GM18520 (cell line): Measurements from ENCODE around the gene MAGI3.
"Not testable (repeated sequence)": the region's sequence is repeated elsewhere in the genome, so short reads cannot be mapped to it uniquely, and the experiment has no call there.

Source experiments
- ATAC-seq: cut with Tn5 transposase; IDR thresholded peaks from one replicate; pipeline ENCODE4 v1.9.1; 2021; ENCODE audit not compliant: unreplicated experiment

Gene MAGI3

DNA sequence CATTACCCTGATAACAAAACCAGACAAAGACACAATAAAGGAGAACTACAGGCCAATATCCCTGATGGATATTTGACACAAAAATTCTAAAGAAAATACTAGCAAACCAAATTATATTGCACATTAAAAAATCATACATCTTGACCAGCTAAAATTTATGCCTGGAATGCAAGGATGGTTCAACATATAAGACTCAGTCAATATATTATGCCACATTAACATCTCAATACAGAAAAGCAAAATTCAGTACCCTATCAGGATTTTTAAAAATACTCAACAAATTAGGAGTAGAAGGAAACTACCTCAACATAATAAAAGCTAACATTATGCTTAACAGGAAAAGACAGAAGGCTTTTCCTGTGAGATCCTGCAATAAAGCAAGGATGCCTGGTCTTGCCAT lies 177.1 kb downstream of the MAGI3 start:
- no peak for ATAC-seq

DNA sequence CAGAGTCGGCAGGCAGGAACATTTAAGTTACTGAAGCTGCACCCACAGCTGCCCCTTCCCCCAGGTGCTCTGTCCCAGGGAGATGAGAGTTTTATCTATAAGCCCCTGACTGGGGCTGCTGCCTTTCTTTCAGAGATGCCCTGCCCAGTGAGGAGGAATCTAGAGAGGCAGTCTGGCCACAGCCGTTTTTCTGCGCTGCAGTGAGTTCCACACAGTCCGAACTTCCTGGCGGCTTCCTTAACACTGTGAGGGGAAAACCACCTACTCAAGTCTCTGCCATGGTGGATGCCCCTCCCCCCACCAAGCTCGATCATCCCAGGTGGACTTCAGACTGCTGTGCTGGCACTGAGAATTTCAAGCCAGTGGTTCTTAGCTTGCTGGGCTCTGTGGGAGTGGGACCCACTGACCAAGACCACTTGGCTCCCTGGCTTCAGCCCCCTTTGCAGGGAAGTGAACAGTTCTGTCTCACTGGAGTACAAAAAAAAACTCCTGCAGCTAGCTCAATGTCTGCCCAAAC lies 185.5 kb downstream of the MAGI3 start:
- ATAC-seq: not testable (repeated sequence)

DNA sequence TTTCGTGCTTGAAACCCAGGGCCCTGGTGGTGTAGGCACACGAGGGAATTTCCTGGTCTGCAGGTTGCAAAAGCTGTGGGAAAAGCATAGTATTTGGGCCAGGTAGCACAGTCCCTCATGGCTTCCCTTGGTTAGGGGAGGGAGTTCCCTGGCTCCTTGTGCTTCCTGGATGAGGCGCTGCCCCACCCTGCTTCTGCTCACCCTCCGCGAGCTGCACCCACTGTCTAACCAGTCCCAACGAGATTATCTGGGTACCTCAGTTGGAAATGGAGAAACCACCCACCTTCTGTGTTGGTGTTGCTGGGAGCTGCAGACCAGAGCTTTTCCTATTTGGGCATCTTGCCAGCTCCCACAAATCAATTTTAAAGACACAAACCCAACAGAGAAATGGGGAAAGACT lies 186.0 kb downstream of the MAGI3 start:
- ATAC-seq: no peak

DNA sequence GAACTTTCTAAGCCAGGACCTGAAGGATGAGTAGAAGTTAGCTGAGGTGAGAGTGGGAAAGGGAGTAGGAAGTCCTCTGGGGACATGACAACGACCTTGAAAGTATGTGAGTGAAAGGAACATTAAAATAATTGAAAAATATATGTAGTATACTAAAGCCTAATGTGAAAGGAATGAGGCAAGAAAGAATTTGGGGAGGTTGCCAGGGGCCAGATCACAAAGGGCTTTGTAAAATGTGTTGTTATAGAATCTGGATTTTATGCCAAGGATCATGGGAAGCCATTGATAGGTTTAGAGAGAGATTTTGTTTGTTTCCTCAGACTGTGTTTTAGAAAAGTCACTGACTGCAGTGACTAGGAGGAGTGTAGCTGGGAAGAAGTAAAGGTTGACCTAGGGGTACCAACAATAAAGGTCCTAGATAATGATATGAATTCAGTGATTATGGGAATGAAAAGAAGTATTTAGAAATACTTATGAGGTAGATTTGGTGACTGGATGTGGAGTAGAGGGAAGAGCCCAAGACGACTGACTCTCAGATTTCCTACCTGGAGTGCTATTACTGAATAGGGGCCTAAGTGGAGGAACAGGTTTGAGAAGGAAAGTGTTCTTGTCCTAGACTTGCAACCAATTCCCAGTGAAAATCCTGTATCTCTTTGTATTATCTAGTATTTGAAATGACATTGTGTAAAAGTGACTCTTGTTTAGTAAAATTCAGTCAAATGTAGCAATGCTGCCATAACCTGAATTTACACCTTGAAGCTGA lies 189.1 kb downstream of the MAGI3 start:
- ATAC-seq: no peak

DNA sequence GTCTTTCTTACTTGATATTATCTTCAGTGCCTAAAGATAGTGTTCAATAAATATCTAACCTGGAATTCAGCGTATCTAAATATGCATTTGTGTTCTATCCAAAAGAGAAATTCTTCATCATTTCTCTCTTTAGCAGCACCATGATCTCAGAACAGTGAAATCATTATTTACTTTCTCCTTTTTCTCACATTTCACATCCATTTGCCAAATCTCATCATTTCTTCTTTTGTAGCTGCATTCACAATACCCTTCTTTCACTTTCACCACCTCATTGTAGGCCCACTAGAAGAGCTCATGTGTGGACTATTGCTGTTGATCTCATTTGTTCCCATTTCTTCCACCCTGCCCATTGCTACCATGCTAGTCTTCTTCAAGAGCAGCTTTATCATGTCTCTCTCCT lies 191.0 kb downstream of the MAGI3 start:
- ATAC-seq: no peak

DNA sequence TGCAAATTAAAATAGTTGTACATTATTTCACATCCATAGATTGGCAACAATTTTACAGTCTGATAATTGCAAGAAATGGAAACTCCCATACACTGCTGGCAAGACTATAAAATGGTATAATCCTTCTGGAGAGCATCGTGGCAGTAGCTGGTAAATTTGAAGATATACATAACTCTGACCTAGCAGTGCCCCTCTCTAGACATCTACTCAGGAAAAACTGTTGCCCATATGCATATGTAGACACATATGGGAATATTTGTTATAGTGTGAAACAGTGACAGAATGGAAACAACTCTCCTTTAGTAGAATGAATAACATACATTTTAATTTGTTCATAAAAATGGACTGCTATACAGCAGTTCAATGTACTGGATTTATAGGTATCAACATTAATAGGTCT lies 191.8 kb downstream of the MAGI3 start:
- no peak for ATAC-seq

DNA sequence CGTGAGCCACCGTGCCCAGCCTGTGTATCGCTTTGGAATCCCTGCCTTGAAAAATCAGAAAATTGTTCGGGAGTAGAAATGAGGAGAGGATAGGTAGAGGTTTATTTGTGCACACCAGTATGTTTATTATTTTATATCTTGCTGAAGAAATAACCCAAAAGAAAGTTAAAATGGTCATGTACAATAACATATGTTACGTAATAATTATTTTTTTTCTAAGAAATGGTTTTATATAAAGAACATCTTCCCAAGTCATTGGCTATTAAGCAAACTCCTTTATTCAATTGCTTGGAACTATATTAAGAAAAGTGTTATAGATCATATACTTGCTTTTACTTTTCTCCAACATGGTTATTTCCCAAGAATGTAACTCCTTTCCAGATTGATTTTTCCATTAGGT lies 197.2 kb downstream of the MAGI3 start:
- no peak for ATAC-seq

DNA sequence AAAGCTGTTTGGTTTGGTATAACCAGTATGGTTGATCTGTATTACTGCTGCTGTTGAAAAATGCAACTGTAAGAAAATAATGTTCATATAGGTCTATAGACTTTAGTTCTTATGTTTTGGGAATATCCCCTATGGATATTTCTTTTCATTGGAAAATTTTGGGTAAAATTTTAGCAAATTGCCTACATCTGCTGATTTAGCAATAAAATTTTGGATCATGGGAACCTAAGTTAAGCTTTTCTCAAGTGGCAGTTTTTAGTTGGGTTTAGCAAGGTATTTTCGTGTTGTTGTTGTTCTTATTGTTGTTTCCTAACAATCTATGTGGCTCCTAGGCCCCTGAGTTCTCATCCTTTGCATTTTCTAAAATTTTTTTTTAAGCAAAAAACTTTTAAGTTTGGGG lies 201.9 kb downstream of the MAGI3 start:
- ATAC-seq: no peak

DNA sequence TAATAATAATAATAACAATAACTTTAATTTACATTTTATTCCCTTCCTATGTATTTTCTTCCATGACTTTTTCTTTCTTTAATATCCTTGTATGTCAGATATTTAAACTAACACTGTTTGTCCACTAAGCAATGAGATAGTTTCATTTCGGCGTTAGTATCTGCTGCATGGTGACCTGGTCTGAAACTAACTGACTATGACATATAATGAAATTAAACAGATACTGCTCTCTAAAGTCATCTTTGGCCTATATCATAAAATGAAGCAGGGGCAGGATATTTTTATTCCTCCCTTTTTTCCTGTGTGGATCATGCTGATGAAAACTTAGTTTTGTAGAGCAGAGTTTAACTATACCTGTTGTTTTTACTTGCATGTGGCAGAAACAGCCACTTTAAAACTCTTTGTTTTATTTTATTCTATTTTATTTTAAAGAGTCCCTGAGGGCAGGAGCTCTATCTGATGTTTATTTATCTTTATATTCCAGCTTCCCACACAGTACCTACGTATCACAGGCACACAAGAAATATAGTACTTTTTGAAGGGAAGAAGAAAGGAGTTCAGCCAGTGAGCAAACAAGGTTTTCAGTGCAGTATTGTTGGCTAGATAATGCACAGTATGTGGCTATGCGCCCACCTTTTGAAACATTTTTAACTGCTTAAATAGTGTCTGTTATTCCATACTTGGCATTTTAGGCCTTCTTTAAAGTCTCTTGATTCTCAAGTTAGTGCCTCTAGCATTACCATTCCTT lies 203.4 kb downstream of the MAGI3 start:
- ATAC-seq: no peak

DNA sequence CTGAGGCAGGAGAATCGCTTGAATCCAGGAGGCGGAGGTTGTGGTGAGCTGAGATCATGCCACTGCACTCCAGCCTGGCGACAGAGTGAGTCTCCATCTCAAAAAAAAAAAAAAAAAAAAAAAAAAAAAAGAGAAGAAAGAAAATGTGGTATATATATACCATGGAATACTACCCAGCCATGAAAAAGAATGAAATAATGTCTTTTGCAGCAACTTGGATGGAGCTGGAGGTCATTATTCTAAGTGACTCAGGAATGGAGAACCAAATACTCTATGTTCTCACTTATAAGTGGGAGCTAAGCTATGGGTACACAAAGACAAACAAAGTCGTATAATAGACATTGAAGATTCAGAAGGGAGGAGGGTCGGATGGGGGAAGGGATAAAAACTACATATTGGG lies 214.2 kb downstream of the MAGI3 start:
- not testable (repeated sequence) for ATAC-seq

DNA sequence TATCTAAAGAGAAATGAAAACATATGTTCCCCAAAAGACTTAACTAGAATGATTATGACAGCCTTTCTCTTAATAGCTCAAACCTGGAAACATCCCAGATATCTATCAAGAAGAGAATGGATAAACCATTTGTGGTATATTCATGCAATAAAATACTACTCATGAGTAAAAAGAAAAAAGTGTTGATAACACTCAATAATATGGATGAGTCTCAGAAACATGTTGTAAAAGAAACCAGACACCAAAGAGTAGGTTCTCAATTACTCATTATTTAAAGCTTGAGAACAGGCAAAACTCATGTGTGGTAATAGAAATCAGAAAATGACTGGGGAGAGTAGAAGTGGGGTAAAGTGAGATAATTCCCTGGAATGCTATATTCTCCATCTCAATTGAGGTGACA lies 214.8 kb downstream of the MAGI3 start:
- ATAC-seq: no peak

DNA sequence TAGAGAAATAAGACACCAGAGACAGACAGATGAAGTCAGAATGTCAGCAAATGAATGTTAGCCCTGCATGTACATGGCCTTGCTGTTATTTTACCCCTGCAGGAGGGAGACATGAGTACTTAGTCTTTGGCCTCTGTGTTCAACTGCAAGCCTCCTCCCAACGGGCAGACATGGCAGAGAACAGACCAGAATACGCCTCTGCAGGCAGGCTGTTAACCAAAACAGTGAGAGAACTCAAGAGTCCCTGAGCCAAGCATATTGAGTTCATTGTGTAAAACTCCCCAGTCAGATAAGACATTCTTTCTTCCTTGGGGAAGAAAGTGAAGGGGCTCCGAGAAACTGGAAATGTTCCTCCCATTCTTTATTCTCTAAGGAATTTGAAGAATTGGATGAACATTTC lies 218.1 kb downstream of the MAGI3 start:
- no peak for ATAC-seq

DNA sequence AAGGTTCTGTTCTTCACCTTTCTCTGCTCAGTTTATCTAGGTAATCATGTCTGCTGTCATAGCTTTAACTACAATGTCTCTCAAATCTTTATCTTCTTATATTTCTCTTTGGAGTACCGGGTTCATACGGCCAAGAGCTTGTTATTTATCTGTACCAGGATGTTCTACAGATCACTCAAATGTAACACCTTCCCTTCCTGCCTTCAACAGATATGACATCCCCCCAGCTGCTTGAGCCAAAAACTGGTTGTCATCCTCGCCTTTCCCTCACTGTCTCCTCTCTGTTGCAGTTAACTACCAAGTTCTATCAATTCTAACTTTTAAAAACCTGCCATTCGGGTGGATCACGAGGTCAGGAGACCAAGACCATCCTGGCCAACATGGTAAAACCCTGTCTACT lies 220.1 kb downstream of the MAGI3 start:
- ATAC-seq: no peak

DNA sequence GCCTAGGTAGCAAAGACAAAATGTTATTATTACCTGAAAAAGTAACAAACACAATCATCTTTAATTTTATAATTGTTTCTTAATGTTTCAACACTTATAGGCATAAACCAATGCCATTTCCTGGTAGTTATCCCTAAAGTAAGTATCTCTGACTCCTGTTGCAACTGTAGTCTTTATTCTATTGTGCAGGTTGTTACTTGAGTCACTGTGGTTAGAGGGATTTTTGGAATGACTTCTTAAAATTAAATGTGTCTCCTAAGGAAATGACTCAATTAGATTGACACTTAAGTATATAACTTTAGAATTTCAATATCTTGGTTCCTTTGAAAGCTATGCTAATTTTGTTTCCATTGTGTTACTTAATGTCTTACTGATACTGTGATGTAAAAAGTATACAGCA lies 225.1 kb downstream of the MAGI3 start:
- no peak for ATAC-seq

DNA sequence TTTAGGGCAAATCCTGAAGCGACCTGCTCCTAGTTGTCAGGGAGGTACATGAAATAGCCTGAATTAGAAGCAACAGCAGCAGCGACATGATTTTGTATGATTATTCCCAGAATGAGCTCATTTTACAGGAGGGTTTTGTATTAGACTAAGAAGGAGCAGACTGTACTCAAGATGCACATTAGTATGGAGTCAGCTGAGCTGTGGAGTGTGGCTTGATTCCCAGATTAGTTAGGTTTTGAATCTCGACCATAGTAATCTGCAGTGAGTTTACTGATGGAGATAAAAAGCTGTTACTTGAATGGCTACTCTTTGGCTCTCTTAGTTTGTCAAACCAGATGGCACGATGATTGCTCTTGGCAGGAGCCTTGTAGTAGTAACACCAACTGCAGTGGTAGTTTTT lies 225.8 kb downstream of the MAGI3 start:
- no peak for ATAC-seq

DNA sequence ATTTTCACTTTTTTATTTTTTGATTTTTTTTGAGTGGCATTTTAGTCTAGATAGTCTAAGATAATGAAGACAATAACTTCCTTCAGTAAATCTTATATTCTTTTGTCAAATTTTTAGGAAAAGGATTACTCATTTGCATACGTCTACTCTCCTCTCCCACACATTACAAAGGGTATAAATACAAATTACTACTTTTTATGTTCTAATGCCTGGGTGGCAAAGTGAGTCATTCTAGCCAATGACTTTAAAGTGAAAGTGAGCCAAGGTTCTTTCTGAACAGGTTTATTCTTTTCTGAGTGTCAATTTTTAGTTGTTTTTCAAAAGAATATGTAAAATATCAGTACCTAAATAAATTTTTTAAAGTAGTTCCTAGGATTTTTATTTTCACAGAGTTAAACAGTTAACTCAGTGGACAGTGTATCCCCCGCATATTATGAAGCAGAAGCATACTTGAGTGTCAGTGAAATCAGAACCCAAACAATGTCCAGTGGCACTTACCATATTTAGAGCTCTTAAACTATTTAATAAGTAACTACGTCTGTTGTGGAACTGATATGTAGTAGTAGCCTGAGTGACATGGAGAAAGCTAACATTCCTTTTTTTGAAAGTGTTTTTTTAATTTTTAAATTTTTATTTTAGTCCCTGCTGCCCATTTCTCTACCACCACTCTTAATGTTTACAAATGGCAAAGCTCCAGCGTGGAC lies 227.3 kb downstream of the MAGI3 start:
- ATAC-seq: no peak

DNA sequence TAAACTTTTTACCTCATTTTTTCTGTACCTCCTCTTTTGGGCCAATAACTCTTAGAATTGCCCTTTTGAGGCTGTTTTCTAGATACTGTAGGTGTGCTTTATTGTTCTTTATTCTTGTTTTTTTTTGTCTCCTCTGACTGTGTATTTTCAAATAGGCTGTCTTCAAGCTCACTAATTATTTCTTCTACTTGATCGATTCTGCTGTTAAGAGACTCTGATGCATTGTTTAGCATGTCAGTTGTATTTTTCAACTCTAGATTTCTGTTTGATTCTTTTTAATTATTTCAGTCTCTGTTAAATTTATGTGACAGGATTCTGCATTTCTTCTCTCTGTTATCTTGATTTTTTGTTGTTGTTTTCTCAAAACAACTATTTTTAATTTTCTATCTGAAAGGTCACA lies 238.7 kb downstream of the MAGI3 start:
- ATAC-seq: no peak

DNA sequence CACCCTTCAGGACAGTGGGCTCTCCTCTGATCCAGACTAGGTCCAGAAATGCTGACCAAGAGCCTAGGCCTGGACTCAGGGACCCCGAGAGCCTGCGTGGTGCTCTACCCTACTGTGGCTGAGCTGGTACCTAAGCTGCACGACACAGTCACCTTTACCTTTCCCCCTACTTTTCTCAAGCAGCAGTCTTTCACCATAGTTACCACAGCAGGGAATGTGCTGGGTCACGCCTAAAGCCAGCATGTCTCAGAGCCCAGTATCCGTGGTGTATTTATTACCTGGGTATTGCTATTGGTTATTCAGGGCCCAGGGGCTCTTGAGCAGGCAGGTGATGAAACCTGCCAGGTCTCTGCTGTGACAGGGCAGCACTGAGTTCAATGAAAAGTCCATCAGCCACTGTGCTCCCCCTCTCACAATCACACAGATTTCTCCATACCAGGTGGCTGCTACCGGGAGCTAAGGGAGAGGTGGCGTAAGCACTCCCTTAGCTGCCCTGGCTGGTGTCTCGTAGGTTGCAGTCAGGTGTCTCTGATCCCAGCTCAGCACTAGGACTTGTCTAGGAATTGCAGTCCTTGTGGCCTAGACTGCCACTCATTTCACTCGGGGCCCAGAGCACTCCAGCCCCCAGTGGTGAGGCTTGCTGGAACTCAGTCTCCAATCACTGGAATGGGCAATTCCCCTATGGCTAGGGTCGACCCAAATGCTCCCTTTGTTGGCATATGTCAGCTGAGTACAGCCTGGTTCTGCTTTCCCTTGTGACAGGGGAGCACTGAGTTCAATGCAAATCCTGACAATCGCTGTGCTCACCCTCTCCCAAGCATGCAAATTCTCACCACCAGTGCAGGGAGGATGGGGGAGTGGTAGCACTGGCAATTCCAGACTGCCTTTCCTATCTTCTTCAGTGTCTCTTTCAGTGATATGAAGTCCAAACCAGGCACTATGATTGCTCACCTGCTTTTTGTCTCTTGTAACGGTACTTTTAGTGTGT lies 240.3 kb downstream of the MAGI3 start:
- ATAC-seq: no peak

DNA sequence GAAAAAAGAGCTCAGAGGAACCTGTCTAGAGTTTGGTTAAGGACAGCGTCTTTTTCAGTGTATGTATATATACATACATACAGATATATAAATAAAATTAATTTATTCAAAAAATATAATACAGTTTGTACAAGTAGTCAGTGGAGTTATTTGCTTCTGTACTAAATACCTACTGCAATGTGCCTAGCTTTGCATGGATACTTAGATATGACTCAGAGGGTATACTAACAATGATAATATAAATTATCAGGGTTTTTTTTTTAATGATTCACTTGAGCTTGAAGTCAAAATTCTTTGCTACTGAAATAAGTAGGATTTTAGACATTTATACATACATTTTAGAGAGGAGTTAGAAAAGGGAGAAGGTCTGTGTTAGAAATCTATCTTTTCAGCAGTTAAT lies 251.1 kb downstream of the MAGI3 start:
- no peak for ATAC-seq

DNA sequence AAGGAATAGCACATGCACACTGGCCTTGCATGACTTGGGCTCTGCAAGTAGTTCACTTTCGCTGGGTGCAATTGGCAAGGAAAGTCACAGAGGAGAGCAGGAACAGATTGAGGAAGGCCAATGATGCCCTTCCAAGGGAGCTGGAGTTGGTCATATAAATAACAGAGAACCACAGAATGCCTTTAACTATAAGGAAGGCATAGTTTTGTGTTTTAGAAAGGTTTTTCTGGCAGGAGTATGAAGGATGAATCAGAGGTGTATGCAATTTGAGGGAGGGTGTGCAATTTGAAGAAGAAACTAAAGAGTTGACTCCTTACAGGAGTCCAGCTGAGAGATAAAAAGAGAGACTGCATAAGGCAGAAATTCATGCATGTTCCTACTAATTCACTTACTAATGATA lies 256.8 kb downstream of the MAGI3 start:
- no peak for ATAC-seq

DNA sequence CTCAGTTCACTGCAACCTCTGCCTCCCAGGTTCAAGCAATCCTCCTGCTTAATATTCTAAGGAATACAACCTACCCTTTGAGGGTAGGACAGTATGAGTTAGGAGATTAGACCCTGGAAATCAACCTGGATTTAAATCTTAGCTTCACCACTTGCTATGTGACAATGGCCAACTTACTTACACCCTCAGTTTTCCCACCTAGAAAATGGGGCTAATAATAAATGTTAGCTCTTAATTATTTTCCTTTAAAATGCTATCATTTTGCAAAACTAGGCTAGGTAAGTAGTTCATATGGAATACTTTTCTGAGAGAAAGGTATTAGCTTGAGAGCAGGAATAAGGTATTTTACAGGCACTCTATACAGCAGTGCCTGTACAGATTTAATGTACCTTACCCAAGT lies 258.2 kb downstream of the MAGI3 start:
- ATAC-seq: no peak
